ENCODE measurements around the gene PDE3B. TPM values are rescaled to one million over a fixed set of nuclear protein-coding genes. Genes with fewer than 3 reads are reported as not detected.

PDE3B gene
- polyA plus RNA-seq, 3 donors, result 4.0 to 6.0 (median 5.2) TPM

GRCh38 chr11:14906993-14907392, 263.4 kb downstream of the PDE3B start:
- H3K9ac ChIP-seq (ENCODE audit: insufficient read depth, low read length, poor library complexity, severe bottlenecking), result no peak overlapping the region
- no peak overlapping the region for H3K4me2 ChIP-seq (replicated peaks; ENCODE audit: extremely low read depth, low read length, poor library complexity, severe bottlenecking)
- no peak for TF ChIP-seq CTCF (IDR thresholded peaks at IDR 0.05)
- H3K4me3 ChIP-seq (replicated peaks in 1 of 3; ENCODE audit: low read depth in 2 of 3, low read length in 3 of 3), result no peak overlapping the region
- H3K4me1 ChIP-seq (ENCODE audit: control insufficient read depth in 1 of 2, insufficient read depth in 2 of 2, low read length in 2 of 2), result peaks cover 21 to 34% of the 10 kb centered on the region in 2 donors
- 100% methylated on average over 3 of the region's 6 CpGs for WGBS (ENCODE audit: insufficient coverage)
- Mint-ChIP-seq H3K36me3 (no peaks in the 10 kb centered on the region), H3K4me3 (no peak overlapping the region), H3K27me3 (ENCODE audit: low read depth in 3 of 3) (peaks cover 14 to 32% (median 22%) of the 10 kb centered on the region in 3 donors), H3K4me1 (peaks cover 32% of the 10 kb centered on the region), H3K9me3 (peaks cover 0 to 2% (median 0%) of the 10 kb centered on the region in 7 donors), H3K27ac (no peak overlapping the region)
- no peaks in the 10 kb centered on the region for H3K9me3 ChIP-seq (replicated peaks in 1 of 2; ENCODE audit: control insufficient read depth in 1 of 2, insufficient read depth in 1 of 2, low read length in 2 of 2)
- H3K36me3 ChIP-seq (replicated peaks in 1 of 2; ENCODE audit: control insufficient read depth in 1 of 2, insufficient read depth in 2 of 2, low read length in 2 of 2), result no peaks in the 10 kb centered on the region
- peaks cover 0 to 8% of the 10 kb centered on the region in 2 donors for H3K27me3 ChIP-seq (ENCODE audit: control insufficient read depth in 2 of 2, insufficient read depth in 2 of 2, low read length in 2 of 2)
- H3K79me2 ChIP-seq (ENCODE audit: insufficient read depth, low read length), result no peaks in the 10 kb centered on the region
- no peak overlapping the region for H2AFZ ChIP-seq (ENCODE audit: insufficient read depth, low read depth, low read length, poor library complexity, severe bottlenecking)
- no peak for DNase-seq
- H4K20me1 ChIP-seq (ENCODE audit: insufficient read depth, low read length), result no peaks in the 10 kb centered on the region
- intact Hi-C loops (cut with micrococcal nuclease), result loop anchor here (2.0 to 10.0 kb wide), 4 partner anchors 114 to 370 kb away; partner anchors contain the start of gene PDE3B (in 2 of the 2)
- no peak overlapping the region for H3K27ac ChIP-seq (ENCODE audit: low read depth in 1 of 2, low read length in 2 of 2)

- Histone ChIP-seq H3K36me3 (replicated peaks in 1 of 2; ENCODE audit: control insufficient read depth in 1 of 2, insufficient read depth in 2 of 2, low read length in 2 of 2) (no peaks in the 10 kb centered on the region), H3K9ac (ENCODE audit: insufficient read depth, low read length, poor library complexity, severe bottlenecking) (no peak overlapping the region), H4K20me1 (ENCODE audit: insufficient read depth, low read length) (no peaks in the 10 kb centered on the region), H3K27ac (ENCODE audit: low read depth in 1 of 2, low read length in 2 of 2) (no peak overlapping the region), H3K79me2 (ENCODE audit: insufficient read depth, low read length) (no peaks in the 10 kb centered on the region), H2AFZ (ENCODE audit: insufficient read depth, low read depth, low read length, poor library complexity, severe bottlenecking) (peak overlapping the region; percentile 60), H3K9me3 (replicated peaks in 1 of 2; ENCODE audit: control insufficient read depth in 1 of 2, insufficient read depth in 1 of 2, low read length in 2 of 2) (no peaks in the 10 kb centered on the region), H3K4me3 (replicated peaks in 1 of 3; ENCODE audit: low read depth in 2 of 3, low read length in 3 of 3) (no peak overlapping the region), H3K27me3 (ENCODE audit: control insufficient read depth in 2 of 2, insufficient read depth in 2 of 2, low read length in 2 of 2) (peaks cover 0 to 8% of the 10 kb centered on the region in 2 donors), H3K4me1 (ENCODE audit: control insufficient read depth in 1 of 2, insufficient read depth in 2 of 2, low read length in 2 of 2) (peaks cover 21 to 34% of the 10 kb centered on the region in 2 donors), H3K4me2 (replicated peaks; ENCODE audit: extremely low read depth, low read length, poor library complexity, severe bottlenecking) (no peak overlapping the region)
- peak; percentile 69 to 79 (median 79) for DNase-seq
- no peaks in the 10 kb centered on the region for H3K36me3 Mint-ChIP-seq
- H3K27ac Mint-ChIP-seq, result no peak overlapping the region
- TF ChIP-seq CTCF (IDR thresholded peaks at IDR 0.05), result peak; percentile 93
- no peak overlapping the region for H3K4me3 Mint-ChIP-seq
- H3K9me3 Mint-ChIP-seq, result peaks cover 0 to 2% (median 0%) of the 10 kb centered on the region in 7 donors
- WGBS (ENCODE audit: insufficient coverage), result 45% methylated on average over 11 of the region's 13 CpGs
- peaks cover 32% of the 10 kb centered on the region for H3K4me1 Mint-ChIP-seq
- intact Hi-C loops (cut with micrococcal nuclease), result loop anchor here (2.0 to 10.0 kb wide), 4 partner anchors 115 to 370 kb away; partner anchors contain the start of gene PDE3B (in 2 of the 2)
- peaks cover 16 to 35% (median 22%) of the 10 kb centered on the region in 3 donors for H3K27me3 Mint-ChIP-seq (ENCODE audit: low read depth in 3 of 3)
These were observed 264.0 kb downstream of the PDE3B start for GRCh38 chr11:14907411-14908213.

All from CD14-positive monocyte (primary cell).